ENCODE data around the gene CDH12. TPM values are rescaled to one million over a fixed set of nuclear protein-coding genes. Genes with fewer than 3 reads are reported as not detected.

CDH12 gene
- total and polyA plus RNA-seq, 4 donors: 0.02 to 3.7 (median 0.31) TPM; not detected in 1

DNA sequence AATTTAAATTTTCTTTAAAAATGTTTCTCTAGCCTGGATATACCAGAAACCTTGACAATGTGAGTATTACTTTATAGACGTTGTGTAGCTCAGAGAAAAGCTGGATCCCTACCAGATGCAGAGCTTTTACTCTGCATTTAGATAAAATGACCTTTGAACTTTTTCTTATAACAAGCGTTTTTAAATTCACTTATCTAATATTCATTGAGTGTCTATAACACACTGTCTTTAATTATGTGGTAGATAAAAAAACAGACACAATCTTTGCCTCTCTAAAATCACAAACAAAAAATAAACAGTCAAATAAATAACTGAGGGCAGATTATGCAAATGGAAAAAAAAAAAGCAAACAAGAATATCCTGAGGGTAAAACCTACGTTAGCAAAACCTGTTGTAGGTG is 773.6 kb downstream of the CDH12 start:
- H3K4me3 ChIP-seq: no peak overlapping the region
- peaks cover 0 to 3% (median 0%) of the 10 kb centered on the region in 4 donors for H3K9me3 ChIP-seq (ENCODE audit: control insufficient read depth in 4 of 4, insufficient read depth in 3 of 4, low read length in 3 of 4)
- no peak overlapping the region for H3K9ac ChIP-seq (ENCODE audit: insufficient read depth in 1 of 2, low read length in 2 of 2)
- H3K27ac ChIP-seq (ENCODE audit: low read depth in 1 of 2, low read length in 1 of 2): no peak overlapping the region
- WGBS, 2 donors: 50 to 51% methylated on average over 3 of the region's 3 CpGs
- peaks cover 0 to 7% (median 0%) of the 10 kb centered on the region in 5 donors for H3K4me1 ChIP-seq (ENCODE audit: control insufficient read depth in 5 of 5, insufficient read depth in 5 of 5, low read length in 5 of 5)
- DNase-seq: peak in 2 of 3 donors; percentile 65 to 68
- ATAC-seq (ENCODE audit: insufficient read depth, low FRiP score): no peak
- TF ChIP-seq, protein P1, sequence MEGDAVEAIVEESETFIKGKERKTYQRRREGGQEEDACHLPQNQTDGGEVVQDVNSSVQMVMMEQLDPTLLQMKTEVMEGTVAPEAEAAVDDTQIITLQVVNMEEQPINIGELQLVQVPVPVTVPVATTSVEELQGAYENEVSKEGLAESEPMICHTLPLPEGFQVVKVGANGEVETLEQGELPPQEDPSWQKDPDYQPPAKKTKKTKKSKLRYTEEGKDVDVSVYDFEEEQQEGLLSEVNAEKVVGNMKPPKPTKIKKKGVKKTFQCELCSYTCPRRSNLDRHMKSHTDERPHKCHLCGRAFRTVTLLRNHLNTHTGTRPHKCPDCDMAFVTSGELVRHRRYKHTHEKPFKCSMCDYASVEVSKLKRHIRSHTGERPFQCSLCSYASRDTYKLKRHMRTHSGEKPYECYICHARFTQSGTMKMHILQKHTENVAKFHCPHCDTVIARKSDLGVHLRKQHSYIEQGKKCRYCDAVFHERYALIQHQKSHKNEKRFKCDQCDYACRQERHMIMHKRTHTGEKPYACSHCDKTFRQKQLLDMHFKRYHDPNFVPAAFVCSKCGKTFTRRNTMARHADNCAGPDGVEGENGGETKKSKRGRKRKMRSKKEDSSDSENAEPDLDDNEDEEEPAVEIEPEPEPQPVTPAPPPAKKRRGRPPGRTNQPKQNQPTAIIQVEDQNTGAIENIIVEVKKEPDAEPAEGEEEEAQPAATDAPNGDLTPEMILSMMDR (IDR thresholded peaks at IDR 0.05; ENCODE audit: control extremely low read depth, extremely low read depth): no peak
- H3K36me3 ChIP-seq (ENCODE audit: control insufficient read depth in 4 of 4, insufficient read depth in 4 of 4, low read length in 4 of 4): no peaks in the 10 kb centered on the region
- H3K27me3 ChIP-seq (ENCODE audit: control insufficient read depth in 3 of 3, insufficient read depth in 3 of 3, low read length in 2 of 3): no peaks in the 10 kb centered on the region

DNA sequence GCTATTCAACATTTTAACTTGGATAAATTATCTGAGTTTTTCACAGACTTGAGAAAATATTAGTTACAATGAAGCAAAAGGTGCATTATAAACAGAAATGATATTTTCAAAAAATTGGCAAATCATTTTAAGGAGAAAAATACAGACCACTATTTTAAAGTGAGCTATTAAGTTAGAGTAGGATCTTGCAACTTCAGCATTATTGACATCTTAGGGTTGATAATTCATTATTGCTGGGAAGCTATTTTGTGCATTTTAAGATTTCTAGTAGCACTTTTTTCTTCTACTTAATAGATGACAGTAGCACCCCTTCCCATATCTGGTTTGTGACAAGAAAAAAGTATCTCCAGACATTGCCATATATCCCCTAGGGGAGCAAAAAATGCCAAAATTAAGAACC is 774.1 kb downstream of the CDH12 start:
- ATAC-seq (ENCODE audit: insufficient read depth, low FRiP score) (no peak), DNase-seq (no peak)
- H3K27ac ChIP-seq (ENCODE audit: low read depth in 1 of 2, low read length in 1 of 2): no peak overlapping the region

DNA sequence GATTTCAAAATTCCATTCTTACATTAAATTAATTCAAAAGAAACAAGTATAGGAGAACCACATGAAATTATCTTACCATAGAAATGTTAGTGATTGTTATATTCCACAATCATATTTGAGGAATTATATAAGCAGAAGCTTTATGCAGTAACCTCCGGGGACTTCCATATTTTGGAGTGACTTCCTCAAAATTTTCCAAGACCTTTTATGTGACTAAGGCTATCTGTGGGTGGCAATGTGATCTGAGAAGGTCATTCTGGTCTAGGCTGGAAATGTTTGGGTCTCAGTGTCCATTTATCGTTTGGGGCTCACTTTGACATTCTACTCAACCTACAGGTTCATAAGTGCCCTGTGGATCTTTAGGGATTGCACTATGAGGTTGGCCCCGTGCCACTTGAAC is 776.6 kb downstream of the CDH12 start:
- DNase-seq (no peak), ATAC-seq (ENCODE audit: insufficient read depth, low FRiP score) (no peak)
- H3K36me3 ChIP-seq (ENCODE audit: control insufficient read depth in 4 of 4, insufficient read depth in 4 of 4, low read length in 4 of 4): no peaks in the 10 kb centered on the region
- 76 to 86% methylated on average over 3 of the region's 3 CpGs for WGBS, 2 donors
- TF ChIP-seq, protein P1 (IDR thresholded peaks at IDR 0.05; ENCODE audit: control extremely low read depth, extremely low read depth): no peak
- no peak overlapping the region for H3K27ac ChIP-seq (ENCODE audit: low read depth in 1 of 2, low read length in 1 of 2)
- no peaks in the 10 kb centered on the region for H3K27me3 ChIP-seq (ENCODE audit: control insufficient read depth in 3 of 3, insufficient read depth in 3 of 3, low read length in 2 of 3)
- H3K9me3 ChIP-seq (ENCODE audit: control insufficient read depth in 4 of 4, insufficient read depth in 3 of 4, low read length in 3 of 4): peaks cover 0 to 3% (median 0%) of the 10 kb centered on the region in 4 donors
- no peak overlapping the region for H3K4me3 ChIP-seq
- H3K9ac ChIP-seq (ENCODE audit: insufficient read depth in 1 of 2, low read length in 2 of 2): no peak overlapping the region
- H3K4me1 ChIP-seq (ENCODE audit: control insufficient read depth in 5 of 5, insufficient read depth in 5 of 5, low read length in 5 of 5): peaks cover 0 to 7% (median 0%) of the 10 kb centered on the region in 5 donors

More for the DNA sequence above, 774.1 kb downstream of the CDH12 start:
- Histone ChIP-seq H3K9ac (ENCODE audit: insufficient read depth in 1 of 2, low read length in 2 of 2) (no peak overlapping the region), H3K36me3 (ENCODE audit: control insufficient read depth in 4 of 4, insufficient read depth in 4 of 4, low read length in 4 of 4) (no peaks in the 10 kb centered on the region), H3K4me1 (ENCODE audit: control insufficient read depth in 5 of 5, insufficient read depth in 5 of 5, low read length in 5 of 5) (peaks cover 0 to 7% (median 0%) of the 10 kb centered on the region in 5 donors), H3K27me3 (ENCODE audit: control insufficient read depth in 3 of 3, insufficient read depth in 3 of 3, low read length in 2 of 3) (no peaks in the 10 kb centered on the region), H3K9me3 (ENCODE audit: control insufficient read depth in 4 of 4, insufficient read depth in 3 of 4, low read length in 3 of 4) (peaks cover 0 to 3% (median 0%) of the 10 kb centered on the region in 4 donors), H3K4me3 (no peak overlapping the region)
- TF ChIP-seq, protein P1 (IDR thresholded peaks at IDR 0.05; ENCODE audit: control extremely low read depth, extremely low read depth): no peak

DNA sequence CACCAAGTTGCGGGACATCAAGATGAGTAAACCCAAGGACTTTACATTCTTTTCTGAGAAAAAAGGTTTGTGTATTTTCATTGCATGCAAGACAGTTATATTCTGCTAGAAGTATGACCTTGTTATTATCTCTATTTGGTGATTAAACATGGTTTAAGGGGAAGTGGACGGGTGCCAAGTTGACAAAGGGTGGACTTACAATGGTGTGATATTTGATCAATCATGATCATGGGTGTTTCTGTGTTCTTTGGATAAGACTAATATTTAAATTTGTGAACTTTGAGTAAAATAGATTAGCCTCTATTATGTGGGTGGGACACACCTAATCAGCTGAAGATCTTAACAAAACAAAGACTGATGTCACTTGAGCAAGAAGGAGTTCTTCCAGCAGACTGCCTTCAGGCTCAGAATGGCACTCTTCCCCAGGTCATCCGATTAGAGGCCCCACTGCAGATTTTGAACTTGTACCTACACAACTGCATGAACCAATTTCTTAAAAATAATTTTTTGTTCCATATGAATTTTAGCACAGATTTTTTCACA is 782.9 kb downstream of the CDH12 start:
- DNase-seq (no peak), ATAC-seq (ENCODE audit: insufficient read depth, low FRiP score) (no peak)
- TF ChIP-seq, protein P1 (IDR thresholded peaks at IDR 0.05; ENCODE audit: control extremely low read depth, extremely low read depth): no peak
- no peak overlapping the region for H3K9ac ChIP-seq (ENCODE audit: insufficient read depth in 1 of 2, low read length in 2 of 2)
- H3K27me3 ChIP-seq (ENCODE audit: control insufficient read depth in 3 of 3, insufficient read depth in 3 of 3, low read length in 2 of 3): no peaks in the 10 kb centered on the region
- H3K4me1 ChIP-seq (ENCODE audit: control insufficient read depth in 5 of 5, insufficient read depth in 5 of 5, low read length in 5 of 5): no peaks in the 10 kb centered on the region
- H3K9me3 ChIP-seq (ENCODE audit: control insufficient read depth in 4 of 4, insufficient read depth in 3 of 4, low read length in 3 of 4): no peaks in the 10 kb centered on the region
- H3K4me3 ChIP-seq: no peak overlapping the region
- H3K27ac ChIP-seq (ENCODE audit: low read depth in 1 of 2, low read length in 1 of 2): no peak overlapping the region
- 79 to 86% methylated on average over 3 of the region's 3 CpGs for WGBS, 2 donors
- no peaks in the 10 kb centered on the region for H3K36me3 ChIP-seq (ENCODE audit: control insufficient read depth in 4 of 4, insufficient read depth in 4 of 4, low read length in 4 of 4)

Measured in lung (tissue), 12 donors.